Activated effector memory CD4-positive, alpha-beta T cell treated with anti-CD3 and anti-CD28 coated beads, Interleukin-2, amount 50 U/mL, for 16 hours (primary cell): Measurements from ENCODE around the gene NEIL1.

Experiments used
- DNase-seq: peaks from one replicate; pipeline ENCODE4 v3.0.0-alpha.2; 2020

NEIL1 gene

GRCh38 chr15:75397494-75397893, 50.7 kb downstream of the NEIL1 start:
- no peak for DNase-seq

GRCh38 chr15:75403892-75404291, 57.1 kb downstream of the NEIL1 start:
- no peak for DNase-seq
